GM18867 (cell line): Measurements from ENCODE around the gene HLX.

Experiments used
- ATAC-seq: cut with Tn5 transposase; IDR thresholded peaks from one replicate; pipeline ENCODE4 v1.9.1; 2021; ENCODE audit warnings: mild to moderate bottlenecking, moderate library complexity; ENCODE audit not compliant: unreplicated experiment

The HLX gene, protein sequence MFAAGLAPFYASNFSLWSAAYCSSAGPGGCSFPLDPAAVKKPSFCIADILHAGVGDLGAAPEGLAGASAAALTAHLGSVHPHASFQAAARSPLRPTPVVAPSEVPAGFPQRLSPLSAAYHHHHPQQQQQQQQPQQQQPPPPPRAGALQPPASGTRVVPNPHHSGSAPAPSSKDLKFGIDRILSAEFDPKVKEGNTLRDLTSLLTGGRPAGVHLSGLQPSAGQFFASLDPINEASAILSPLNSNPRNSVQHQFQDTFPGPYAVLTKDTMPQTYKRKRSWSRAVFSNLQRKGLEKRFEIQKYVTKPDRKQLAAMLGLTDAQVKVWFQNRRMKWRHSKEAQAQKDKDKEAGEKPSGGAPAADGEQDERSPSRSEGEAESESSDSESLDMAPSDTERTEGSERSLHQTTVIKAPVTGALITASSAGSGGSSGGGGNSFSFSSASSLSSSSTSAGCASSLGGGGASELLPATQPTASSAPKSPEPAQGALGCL

DNA sequence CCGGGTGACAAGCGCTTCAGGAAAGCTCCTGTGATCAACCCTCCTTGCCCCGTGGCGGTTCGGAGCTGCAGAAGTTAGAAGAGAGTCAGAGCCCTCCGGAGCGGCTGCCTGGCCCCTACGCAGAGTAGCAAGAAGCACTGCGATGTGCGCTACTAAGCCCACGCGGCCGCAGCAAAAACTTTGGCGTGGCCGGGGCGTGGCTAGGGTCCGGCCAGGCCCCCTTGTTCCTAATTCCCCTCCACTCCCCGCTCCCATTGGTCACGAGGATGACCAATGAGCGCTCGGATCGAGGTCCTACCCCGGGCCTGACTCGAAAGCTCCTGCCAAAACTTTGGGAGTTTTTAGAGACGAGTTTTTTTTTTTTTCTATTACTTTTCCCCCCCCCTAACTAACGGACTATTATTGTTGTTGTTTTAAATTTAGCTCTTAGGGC is at the start of gene HLX:
HLX (plus strand) TSS at position 368 of the 433 bp plus-strand sequence. CDS start 415 bp downstream, outside the sequence.
- peak; percentile 83 for ATAC-seq

DNA sequence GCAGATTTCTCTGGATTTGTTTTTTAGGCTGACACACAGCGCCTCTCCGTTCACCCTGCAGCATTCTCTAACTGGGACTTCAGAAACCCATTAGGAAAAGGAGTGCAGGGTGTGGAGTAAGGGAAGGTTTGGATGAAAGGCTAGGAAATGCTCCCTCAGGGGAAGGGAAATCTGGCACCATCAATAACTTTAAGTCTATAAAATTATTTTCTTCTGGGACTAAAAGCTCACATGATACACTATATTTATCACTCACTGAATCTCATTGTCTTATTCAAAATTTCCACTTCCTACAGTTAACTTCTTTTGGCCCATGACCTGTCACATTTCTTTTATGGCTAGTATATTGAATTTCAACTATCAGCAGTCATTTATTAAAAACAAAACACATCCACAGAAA is 45.8 kb upstream of the HLX start:
- no peak for ATAC-seq

DNA sequence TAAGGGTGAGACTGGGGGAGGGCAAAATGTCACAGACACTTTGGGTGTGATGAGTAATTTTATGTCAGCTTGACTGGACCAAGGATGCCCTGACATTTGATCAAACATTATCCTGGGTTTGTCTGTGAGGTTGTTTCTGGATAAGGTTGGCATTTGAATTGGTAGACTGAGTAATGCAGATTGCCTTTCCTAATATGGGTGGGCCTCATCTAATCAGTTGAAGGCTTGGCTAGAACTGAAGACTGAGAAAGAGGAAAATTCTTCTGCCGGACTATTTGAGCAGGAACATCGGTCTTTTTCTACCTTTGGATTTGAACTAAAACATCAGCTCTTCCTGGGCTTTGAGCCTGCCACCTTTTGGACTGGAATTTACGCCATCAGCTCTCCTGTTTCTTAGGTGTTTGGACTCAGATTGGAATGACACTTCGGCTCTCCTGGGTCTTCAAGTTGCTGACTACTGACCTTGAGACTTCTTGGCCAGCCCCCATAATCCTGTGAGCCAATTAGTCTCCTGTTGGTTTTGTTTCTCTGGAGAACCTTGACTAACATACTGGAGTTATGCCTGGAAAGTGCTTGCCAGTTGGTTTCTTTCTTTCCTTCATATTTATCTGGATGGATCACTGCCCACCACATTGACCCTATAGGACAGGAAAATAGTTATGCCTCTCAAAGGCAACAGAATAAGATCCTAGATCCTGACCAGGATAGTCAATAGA is 44.9 kb upstream of the HLX start:
- no peak for ATAC-seq

DNA sequence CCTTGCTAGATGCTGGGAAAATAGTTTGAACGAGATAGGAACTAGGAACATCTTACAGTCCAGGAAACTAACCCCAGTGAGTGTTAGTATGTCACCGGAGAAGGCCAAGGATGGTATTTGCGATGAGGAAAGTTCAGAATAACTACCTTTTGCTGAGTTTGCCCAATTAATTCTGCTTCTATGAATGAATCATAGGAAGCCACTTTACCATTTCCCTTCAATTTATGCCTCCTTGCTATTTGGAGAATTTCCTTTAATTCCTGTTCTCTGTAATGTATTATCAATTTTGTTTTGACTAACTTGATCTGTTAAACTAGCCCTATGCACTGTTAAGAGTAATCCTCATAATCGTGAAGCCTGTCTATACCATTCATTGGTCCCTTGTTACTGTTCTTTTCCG is 40.7 kb upstream of the HLX start:
- no peak for ATAC-seq

DNA sequence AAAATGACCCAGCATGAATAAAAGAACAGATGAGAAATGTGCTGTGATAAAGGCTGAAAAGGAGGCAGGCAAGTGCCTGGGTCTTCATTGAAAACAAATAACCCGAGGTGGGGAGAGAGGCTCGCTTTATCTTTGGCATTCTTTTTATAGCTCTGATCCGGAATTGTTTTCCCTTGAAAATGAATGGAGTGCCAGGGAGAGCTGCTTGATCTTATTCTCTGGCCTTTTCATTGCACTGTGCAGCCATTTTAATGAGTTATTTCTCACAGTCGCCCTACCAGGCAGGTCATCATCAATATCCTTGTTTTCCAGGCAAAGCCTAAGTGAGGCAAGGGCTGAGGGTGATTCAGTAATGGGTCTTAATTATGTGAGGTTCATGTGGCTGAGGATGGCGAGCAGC is 39.8 kb upstream of the HLX start:
- ATAC-seq: no peak

DNA sequence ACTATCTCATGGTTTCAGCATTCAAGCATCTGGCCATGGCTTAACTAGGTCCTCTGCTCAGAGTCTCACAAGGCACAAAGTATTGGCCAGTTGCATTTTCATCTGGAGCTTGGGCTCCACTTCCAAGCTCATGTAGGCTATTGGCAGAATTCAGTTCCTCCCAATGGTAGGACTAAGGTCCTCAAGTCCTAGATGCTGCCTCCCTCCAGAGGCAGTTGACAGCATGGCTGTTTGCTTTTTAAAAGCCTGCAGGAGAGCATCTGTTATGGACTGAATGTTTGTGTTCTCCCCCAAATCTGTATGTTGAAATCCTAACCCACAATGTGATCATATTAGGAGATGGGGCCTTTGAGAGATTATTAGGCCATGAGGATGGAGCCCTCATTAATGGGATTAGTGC is 38.0 kb upstream of the HLX start:
- no peak for ATAC-seq

DNA sequence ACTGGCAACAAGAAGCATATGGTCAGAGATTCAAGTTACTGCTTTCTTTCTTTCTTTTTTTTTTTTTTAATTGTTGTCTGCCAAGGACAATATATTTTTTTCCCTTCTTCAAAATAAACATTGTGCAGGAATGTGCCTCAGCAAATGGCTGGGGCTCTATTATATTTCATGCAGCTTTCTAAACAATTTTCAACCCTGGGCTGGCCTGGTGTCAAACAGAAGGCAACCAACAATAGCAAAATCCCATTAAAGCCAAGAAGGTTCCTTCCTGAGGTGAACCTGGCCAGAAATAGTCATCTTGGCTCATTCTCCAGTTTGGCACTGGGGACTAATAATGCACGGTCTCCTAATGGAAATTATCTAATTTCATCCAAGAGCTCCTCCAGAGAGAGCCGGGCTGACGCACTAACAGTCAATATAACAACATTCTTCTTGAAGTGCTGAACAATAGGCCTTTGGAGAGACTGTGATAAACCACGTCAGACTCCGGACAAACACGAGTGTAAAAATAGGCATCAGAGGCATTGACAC is 35.7 kb upstream of the HLX start:
- no peak for ATAC-seq

DNA sequence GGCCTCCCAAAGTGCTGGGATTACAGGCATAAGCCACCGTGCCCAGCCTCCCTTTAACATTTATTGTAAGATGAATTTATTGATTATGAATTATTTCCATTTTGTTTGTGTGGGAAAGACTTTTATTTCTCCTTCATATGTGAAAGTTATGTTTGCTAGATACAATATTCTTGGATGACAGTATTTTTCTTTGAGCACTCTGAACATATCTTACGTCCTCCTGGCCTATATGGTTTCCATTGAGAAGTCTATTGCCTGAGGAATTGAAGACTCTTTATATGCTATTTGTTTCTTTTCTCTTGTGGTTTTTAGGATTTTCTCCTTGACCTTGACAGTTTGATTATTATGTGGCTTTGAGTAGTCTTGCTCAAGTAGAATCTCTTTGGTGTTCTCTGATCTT is 26.8 kb upstream of the HLX start:
- ATAC-seq: no peak

DNA sequence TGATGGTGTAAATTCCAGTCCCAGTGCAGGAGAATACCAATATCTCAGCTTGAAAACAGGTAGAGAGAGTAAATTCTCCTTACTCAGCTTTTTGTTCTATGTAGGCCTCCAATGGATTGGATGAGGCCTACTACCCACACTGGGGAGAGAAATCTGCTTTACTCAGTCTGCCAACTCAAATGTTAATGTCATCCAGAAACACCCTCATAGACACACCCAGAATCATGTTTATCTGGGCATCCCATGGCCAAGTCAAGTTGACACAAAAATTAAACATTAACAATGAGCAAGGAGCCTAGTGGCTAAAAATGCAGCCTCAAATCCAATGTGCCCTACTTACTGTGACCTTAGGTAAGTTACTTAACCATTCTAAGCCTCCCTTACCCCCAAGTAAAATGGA is 6.9 kb upstream of the HLX start:
- ATAC-seq: no peak

DNA sequence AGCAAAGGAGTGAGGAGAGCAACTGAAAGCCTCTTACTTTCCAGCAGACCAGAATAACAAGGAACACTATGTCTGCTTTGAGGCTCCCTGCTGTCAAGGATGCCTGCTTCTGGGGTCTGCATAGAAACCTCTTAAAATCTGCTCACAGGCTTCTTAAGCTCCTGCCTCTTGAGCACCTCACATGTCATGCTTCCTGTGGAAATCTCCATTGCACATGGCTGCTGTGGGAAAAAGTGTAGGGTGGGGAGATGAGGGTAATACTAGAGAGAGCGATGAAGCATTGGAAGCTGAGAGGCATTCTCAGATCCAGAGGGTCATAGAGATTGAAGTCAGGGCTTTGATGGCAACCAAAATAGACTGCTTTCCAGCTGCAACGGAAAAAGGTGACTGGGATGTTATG is 6.2 kb upstream of the HLX start:
- no peak for ATAC-seq

DNA sequence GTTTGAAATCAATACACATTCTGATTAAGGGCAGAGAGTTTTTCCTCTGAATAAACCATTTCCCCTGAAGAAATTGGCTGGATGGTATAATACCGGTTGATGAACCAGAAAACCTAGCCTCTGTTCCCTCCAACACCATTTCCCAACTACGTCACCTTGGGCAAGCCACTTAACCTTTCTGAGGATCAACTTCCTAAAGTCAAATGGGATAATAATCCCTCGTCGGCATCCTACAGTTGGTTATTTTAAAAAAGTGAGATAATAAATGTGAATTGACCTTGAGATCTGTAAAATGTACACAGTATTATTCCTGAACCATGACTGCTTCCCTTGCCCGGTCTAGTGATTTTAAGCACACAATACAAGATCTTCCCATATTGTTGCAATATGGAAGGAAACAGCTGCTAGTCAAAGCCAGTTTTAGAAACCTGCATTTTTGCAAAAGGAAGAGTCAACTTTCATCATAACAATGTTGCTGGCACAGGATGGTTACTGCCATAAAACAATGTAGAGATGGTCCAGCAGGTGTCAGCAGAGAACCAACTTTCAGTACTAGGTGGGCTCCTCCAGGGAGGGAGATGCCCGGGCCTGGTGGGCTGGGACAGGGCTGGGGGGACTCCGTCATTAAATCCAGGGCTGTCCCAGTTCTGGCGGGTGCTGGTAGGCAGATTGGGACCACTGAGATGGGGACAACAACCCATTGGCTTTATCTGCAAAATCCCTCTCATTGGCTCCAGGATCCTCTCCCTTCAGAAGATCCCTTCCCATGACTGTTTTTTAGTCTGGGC is 5.2 kb upstream of the HLX start:
- ATAC-seq: peak; percentile 36

DNA sequence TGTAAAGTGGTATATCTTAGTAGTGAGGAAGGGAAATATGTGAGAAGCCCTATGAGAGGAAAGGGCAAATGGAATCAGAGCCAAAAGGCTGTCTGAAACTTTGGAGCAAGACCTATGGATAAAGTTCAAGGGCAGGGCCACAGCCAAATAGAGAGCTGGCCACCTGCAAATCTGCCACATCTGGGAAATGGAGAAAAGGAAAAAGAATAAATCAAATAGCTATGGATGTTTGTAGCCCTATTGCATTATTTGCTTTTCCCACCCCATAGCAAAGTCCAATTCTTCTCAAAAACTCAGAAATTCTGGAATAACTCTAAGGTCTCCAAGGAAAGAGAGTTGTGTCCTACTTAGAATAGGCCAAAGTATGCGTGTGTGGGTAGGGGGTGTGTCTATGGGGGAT is 4.0 kb upstream of the HLX start:
- ATAC-seq: no peak

DNA sequence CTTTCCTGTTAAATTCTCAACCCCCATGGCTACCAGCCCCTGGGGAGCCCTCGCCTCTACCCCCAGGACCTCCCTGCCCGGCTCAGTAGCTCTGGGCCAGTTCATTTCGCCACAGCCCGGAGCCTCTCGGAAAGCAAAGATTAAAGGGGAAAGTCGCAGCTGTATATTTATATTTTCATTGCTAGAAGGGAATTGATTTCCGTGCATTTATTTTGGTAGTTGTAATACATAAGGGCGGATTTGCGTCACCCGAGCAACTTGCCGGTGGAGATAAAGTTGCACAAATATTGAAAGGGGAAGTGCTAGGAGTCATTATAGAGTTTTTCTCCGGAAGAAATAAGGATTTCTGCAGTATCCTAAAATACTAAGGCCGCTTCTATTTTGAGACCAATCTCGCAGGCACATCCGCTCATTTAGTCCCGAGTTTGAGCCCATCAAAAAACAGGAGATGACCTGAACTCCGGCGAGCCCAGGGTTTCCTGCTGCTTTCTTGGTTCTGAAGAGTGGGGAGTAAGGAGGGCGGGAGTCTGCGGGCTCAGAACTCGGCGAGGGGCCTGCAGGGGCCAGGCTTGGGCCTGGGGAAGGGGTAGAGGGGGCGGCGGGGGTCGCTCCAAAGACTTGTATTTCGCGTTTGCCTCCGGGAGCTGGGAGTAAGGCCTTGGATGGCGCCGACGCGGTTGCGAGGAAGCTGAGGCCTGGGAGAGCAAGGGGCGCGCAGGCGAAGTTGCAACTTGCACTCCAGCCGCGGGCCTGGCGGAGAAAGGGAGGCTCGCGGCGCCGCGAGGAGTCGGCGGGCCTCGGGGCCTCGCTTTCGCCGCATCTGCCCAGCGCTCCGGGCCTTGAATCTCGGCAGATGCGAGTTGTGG is 2.5 kb upstream of the HLX start:
- no peak for ATAC-seq

DNA sequence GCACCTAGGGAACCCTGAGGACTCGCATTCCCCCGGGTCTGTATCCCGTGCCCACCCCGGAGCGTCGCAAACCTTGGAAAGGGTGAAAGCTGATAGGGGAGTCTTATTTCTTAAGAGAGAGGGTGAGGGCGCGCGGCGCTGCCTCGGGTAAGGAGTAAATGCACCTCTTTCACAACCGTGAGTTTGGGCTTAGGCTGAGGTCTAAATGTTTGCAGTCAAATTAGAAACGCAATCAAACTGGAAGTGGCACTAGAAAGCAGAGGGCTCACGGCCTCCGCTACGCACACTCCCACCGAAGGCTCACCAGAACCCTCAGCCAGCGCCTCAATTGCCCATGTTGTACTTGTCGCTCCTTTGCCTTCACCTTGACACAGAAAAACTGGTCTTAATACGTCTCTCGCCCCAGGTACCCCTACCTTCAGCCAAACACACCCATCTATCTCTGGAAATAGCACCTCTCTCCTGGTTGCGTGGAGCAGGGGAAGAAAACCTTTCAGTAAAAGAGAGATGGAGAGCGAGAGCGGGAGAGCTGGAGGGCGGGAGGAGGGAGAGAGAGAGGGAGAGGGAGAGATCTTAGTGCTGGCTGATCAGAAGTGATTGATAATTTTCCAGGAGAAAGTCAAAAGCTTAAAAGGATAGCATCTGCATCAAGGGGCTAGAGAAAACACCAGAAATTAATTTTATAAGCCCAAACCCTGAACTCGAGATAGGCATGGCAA is 1.7 kb upstream of the HLX start:
- ATAC-seq: no peak

DNA sequence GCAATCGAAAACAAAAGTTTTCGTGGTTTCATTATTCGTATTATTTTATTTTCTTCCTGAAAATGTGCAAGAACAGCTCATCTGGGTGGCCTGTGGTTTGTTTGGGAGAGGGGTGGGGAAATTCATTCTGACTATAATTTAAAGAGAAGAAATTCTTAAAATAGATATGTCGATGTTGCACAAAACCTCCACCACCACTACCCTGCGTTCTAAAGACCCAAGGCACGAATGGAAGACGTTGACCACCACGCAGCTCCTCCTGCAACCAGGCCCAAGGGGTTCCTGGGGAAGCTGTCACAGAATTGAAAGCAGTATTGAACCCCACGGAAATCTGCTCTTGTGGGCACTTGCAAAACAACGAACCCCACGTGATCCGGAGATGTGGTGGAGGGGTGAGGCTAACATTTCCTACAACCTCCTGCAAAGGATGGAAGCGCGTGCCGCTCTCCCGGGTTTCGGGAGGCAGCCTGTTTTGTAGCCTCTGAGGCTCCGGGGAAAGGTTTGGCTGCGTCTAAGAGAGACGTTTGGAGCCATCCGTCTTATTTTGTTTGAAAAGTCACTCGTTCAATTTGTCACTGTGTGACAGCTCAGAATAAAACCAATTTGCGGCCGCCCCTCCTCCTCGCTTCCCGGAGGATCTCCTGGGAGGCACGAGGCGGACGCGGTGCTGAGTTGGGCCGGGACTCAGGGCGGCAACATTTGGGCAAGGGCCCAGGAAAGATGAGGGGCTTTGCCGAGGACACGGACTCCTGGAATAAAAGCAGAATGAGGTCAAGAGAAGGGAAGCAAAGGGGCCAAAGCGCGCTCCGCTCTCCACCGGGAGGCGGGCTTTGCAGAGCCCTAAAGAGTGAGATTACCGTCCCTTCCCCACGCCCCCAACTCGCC is 810 bp upstream of the HLX start:
- ATAC-seq: peak; percentile 20

DNA sequence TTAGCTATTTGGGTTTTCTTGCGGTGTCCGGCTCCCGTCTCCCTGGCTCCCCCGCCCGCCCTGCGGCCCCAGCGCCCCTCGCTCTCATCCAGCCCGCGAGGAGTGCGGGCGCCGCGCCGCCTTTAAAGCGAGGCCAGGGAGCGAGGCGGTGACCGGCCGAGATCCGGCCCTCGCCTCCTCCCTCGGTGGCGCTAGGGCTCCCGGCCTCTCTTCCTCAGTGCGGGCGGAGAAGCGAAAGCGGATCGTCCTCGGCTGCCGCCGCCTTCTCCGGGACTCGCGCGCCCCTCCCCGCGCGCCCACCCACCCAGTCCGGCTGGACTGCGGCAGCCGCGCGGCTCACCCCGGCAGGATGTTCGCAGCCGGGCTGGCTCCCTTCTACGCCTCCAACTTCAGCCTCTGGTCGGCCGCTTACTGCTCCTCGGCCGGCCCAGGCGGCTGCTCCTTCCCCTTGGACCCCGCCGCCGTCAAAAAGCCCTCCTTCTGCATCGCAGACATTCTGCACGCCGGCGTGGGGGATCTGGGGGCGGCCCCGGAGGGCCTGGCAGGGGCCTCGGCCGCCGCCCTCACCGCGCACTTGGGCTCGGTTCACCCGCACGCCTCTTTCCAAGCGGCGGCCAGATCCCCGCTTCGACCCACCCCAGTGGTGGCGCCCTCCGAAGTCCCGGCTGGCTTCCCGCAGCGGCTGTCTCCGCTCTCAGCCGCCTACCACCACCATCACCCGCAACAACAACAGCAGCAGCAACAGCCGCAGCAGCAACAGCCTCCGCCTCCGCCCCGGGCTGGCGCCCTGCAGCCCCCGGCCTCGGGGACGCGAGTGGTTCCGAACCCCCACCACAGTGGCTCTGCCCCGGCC is 492 bp downstream of the HLX start:
- ATAC-seq: peak; percentile 51

DNA sequence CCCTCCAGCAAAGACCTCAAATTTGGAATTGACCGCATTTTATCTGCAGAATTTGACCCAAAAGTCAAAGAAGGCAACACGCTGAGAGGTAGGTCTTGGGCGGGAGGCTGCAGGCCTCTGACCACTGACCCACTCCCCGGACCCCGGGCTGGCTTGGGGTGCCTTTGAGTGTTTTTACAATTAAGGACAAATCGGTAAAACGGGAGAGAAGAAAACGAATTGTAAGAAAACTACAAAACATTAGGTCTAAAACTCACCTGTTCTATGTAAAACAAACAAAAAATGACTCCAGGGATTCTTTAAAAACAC is 1.1 kb downstream of the HLX start:
- no peak for ATAC-seq
